OCI-LY3 (cell line): ENCODE results near the gene TRPV6.

Experiments
- CTCF ChIP-seq: fragments of 200-600, 300-600 bp; sonication (generic); IDR thresholded peaks from 2 replicates; pipeline ENCODE4 v1.5.1; 2014; ENCODE audit warnings: antibody characterized with exemption, low read length, low read depth
- EZH2phosphoT487 ChIP-seq: fragments of 200-600 bp; shearing (Covaris generic); IDR thresholded peaks from 2 replicates; pipeline ENCODE4 v1.6.1; 2018; ENCODE audit warnings: antibody characterized with exemption, mixed run types, low read depth

GRCh38 chr7:142851919-142852318 is 33.6 kb downstream of the TRPV6 start:
- TF ChIP-seq CTCF (no peak), EZH2phosphoT487 (no peak)
